ENCODE data around the gene PIEZO2. TPM values are rescaled to one million over a fixed set of nuclear protein-coding genes. Genes with fewer than 3 reads are reported as not detected.

Gene PIEZO2
- total RNA-seq, 1 donor from 2014 or later: 50.1 TPM

- H3K9me3 Mint-ChIP-seq (ENCODE audit: unreplicated experiment): peaks cover 1% of the 10 kb centered on the region
- H3K4me3 Mint-ChIP-seq (ENCODE audit: unreplicated experiment): no peak overlapping the region
- no peak for DNase-seq
- TF ChIP-seq CTCF (IDR thresholded peaks at IDR 0.05; ENCODE audit: partially characterized antibody, unreplicated experiment): no peak
- H3K4me1 Mint-ChIP-seq (ENCODE audit: low read depth, unreplicated experiment): peaks cover 5% of the 10 kb centered on the region
- H3K36me3 Mint-ChIP-seq (ENCODE audit: unreplicated experiment): no peaks in the 10 kb centered on the region
- H3K27me3 Mint-ChIP-seq (ENCODE audit: unreplicated experiment): no peaks in the 10 kb centered on the region
- no peak overlapping the region for H3K27ac Mint-ChIP-seq (ENCODE audit: unreplicated experiment)
Measured at GRCh38 chr18:10751653-10752052, 397.7 kb downstream of the PIEZO2 start.

- Mint-ChIP-seq H3K27ac (ENCODE audit: unreplicated experiment) (no peak overlapping the region), H3K4me3 (ENCODE audit: unreplicated experiment) (no peak overlapping the region), H3K4me1 (ENCODE audit: low read depth, unreplicated experiment) (peaks cover 5% of the 10 kb centered on the region), H3K9me3 (ENCODE audit: unreplicated experiment) (peaks cover 1% of the 10 kb centered on the region), H3K36me3 (ENCODE audit: unreplicated experiment) (no peaks in the 10 kb centered on the region), H3K27me3 (ENCODE audit: unreplicated experiment) (no peaks in the 10 kb centered on the region)
- DNase-seq: no peak
- no peak for TF ChIP-seq CTCF (IDR thresholded peaks at IDR 0.05; ENCODE audit: partially characterized antibody, unreplicated experiment)
Measured at GRCh38 chr18:10750191-10751035, 399.0 kb downstream of the PIEZO2 start.

- H3K9me3 Mint-ChIP-seq (ENCODE audit: unreplicated experiment): no peaks in the 10 kb centered on the region
- no peaks in the 10 kb centered on the region for H3K27me3 Mint-ChIP-seq (ENCODE audit: unreplicated experiment)
- no peaks in the 10 kb centered on the region for H3K36me3 Mint-ChIP-seq (ENCODE audit: unreplicated experiment)
- no peak for DNase-seq
- no peak for TF ChIP-seq CTCF (IDR thresholded peaks at IDR 0.05; ENCODE audit: partially characterized antibody, unreplicated experiment)
- no peak overlapping the region for H3K27ac Mint-ChIP-seq (ENCODE audit: unreplicated experiment)
- H3K4me1 Mint-ChIP-seq (ENCODE audit: low read depth, unreplicated experiment): peaks cover 5% of the 10 kb centered on the region
- no peak overlapping the region for H3K4me3 Mint-ChIP-seq (ENCODE audit: unreplicated experiment)
Measured at GRCh38 chr18:10748641-10749040, 400.7 kb downstream of the PIEZO2 start.

GRCh38 chr18:10745971-10746370 is 403.4 kb downstream of the PIEZO2 start:
- no peak overlapping the region for H3K27ac Mint-ChIP-seq (ENCODE audit: unreplicated experiment)
- no peak overlapping the region for H3K4me3 Mint-ChIP-seq (ENCODE audit: unreplicated experiment)
- DNase-seq: no peak
- TF ChIP-seq CTCF (IDR thresholded peaks at IDR 0.05; ENCODE audit: partially characterized antibody, unreplicated experiment): no peak
- no peaks in the 10 kb centered on the region for H3K27me3 Mint-ChIP-seq (ENCODE audit: unreplicated experiment)
- H3K36me3 Mint-ChIP-seq (ENCODE audit: unreplicated experiment): no peaks in the 10 kb centered on the region
- no peaks in the 10 kb centered on the region for H3K4me1 Mint-ChIP-seq (ENCODE audit: low read depth, unreplicated experiment)
- no peaks in the 10 kb centered on the region for H3K9me3 Mint-ChIP-seq (ENCODE audit: unreplicated experiment)

GRCh38 chr18:10745219-10745618 is 404.1 kb downstream of the PIEZO2 start:
- DNase-seq: no peak
- no peaks in the 10 kb centered on the region for H3K27me3 Mint-ChIP-seq (ENCODE audit: unreplicated experiment)
- H3K27ac Mint-ChIP-seq (ENCODE audit: unreplicated experiment): no peak overlapping the region
- no peak for TF ChIP-seq CTCF (IDR thresholded peaks at IDR 0.05; ENCODE audit: partially characterized antibody, unreplicated experiment)
- H3K4me3 Mint-ChIP-seq (ENCODE audit: unreplicated experiment): no peak overlapping the region
- no peaks in the 10 kb centered on the region for H3K36me3 Mint-ChIP-seq (ENCODE audit: unreplicated experiment)
- H3K9me3 Mint-ChIP-seq (ENCODE audit: unreplicated experiment): no peaks in the 10 kb centered on the region
- no peaks in the 10 kb centered on the region for H3K4me1 Mint-ChIP-seq (ENCODE audit: low read depth, unreplicated experiment)

All from glutamatergic neuron (in vitro differentiated cells).